H9 (cell line): ENCODE measurements around the gene WDR87. TPM values are rescaled to one million over a fixed set of nuclear protein-coding genes. Genes with fewer than 3 reads are reported as not detected.

Experiments
- DNase-seq: peaks from one replicate; pipeline ENCODE4 v3.0.0-alpha.2; 2017
- H2AFZ ChIP-seq: one replicate; pipeline ENCODE4 v1.6.1; 2013; ENCODE audit warnings: mild to moderate bottlenecking, low read length, control low read depth, moderate library complexity
- H2AK5ac ChIP-seq: 2 replicates; pipeline ENCODE4 v1.6.1; 2013; ENCODE audit warnings: low read length, control low read depth, mixed read lengths; ENCODE audit not compliant: insufficient read length
- H2BK120ac ChIP-seq: one replicate; pipeline ENCODE4 v1.6.1; 2013; ENCODE audit warnings: low read depth, mild to moderate bottlenecking, low read length, control low read depth, inconsistent platforms; ENCODE audit not compliant: poor library complexity, severe bottlenecking
- H2BK12ac ChIP-seq: 2 replicates; pipeline ENCODE4 v1.6.1; 2013; ENCODE audit warnings: low read length, control low read depth, mixed read lengths, low read depth; ENCODE audit not compliant: insufficient read length
- H2BK15ac ChIP-seq: 2 replicates; pipeline ENCODE4 v1.6.1; 2013; ENCODE audit warnings: low read depth, low read length, control low read depth
- H2BK20ac ChIP-seq: one replicate; pipeline ENCODE4 v1.6.1; 2013; ENCODE audit warnings: low read depth, mild to moderate bottlenecking, low read length, control low read depth, inconsistent platforms; ENCODE audit not compliant: poor library complexity, severe bottlenecking
- H2BK5ac ChIP-seq: 2 replicates; pipeline ENCODE4 v1.6.1; 2013; ENCODE audit warnings: low read length, control low read depth, mixed read lengths; ENCODE audit not compliant: insufficient read length
- H3K14ac ChIP-seq: 2 replicates; pipeline ENCODE4 v1.6.1; 2013; ENCODE audit warnings: low read length, control low read depth; ENCODE audit not compliant: insufficient read depth
- H3K18ac ChIP-seq: 2 replicates; pipeline ENCODE4 v1.6.1; 2013; ENCODE audit warnings: low read depth, mild to moderate bottlenecking, mixed read lengths, low read length, control low read depth; ENCODE audit not compliant: insufficient read length
- H3K23ac ChIP-seq: 2 replicates; pipeline ENCODE4 v1.6.1; 2013; ENCODE audit warnings: low read length, control low read depth, mixed read lengths, low read depth; ENCODE audit not compliant: insufficient read length
- H3K23me2 ChIP-seq: 2 replicates; pipeline ENCODE4 v1.6.1; 2013; ENCODE audit warnings: low read depth, mild to moderate bottlenecking, mixed read lengths, low read length, control low read depth; ENCODE audit not compliant: insufficient read length, poor library complexity, severe bottlenecking
- H3K27ac ChIP-seq: 2 replicates; pipeline ENCODE4 v1.5.1; 2013; ENCODE audit warnings: low read length, control low read depth, mixed read lengths, low read depth; ENCODE audit not compliant: insufficient read length
- H3K27me3 ChIP-seq: 2 replicates; pipeline ENCODE4 v1.6.1; 2013; ENCODE audit warnings: low read length, control low read depth, inconsistent platforms; ENCODE audit not compliant: insufficient read depth
- H3K4ac ChIP-seq: 2 replicates; pipeline ENCODE4 v1.6.1; 2013; ENCODE audit warnings: low read depth, mild to moderate bottlenecking, control low read depth, inconsistent platforms, low read length, moderate library complexity
- H3K4me1 ChIP-seq: 2 replicates; pipeline ENCODE4 v1.6.1; 2013; ENCODE audit warnings: low read length, control low read depth, inconsistent platforms; ENCODE audit not compliant: insufficient read depth
- H3K4me2 ChIP-seq: 2 replicates; pipeline ENCODE4 v1.6.1; 2013; ENCODE audit warnings: low read length, control low read depth, mixed read lengths; ENCODE audit not compliant: insufficient read length, insufficient read depth
- H3K56ac ChIP-seq: 2 replicates; pipeline ENCODE4 v1.6.1; 2013; ENCODE audit warnings: low read depth, mild to moderate bottlenecking, mixed read lengths, low read length, control low read depth; ENCODE audit not compliant: insufficient read length
- H3K79me1 ChIP-seq: 2 replicates; pipeline ENCODE4 v1.6.1; 2013; ENCODE audit warnings: low read depth, mild to moderate bottlenecking, moderate library complexity, low read length, control low read depth, inconsistent platforms; ENCODE audit not compliant: insufficient read depth, poor library complexity, severe bottlenecking
- H3K79me2 ChIP-seq: 2 replicates; pipeline ENCODE4 v1.6.1; 2013; ENCODE audit warnings: low read length, control low read depth, inconsistent platforms; ENCODE audit not compliant: insufficient read depth
- H3K9ac ChIP-seq: 2 replicates; pipeline ENCODE4 v1.6.1; 2013; ENCODE audit warnings: low read length, control low read depth, mixed read lengths; ENCODE audit not compliant: insufficient read length; ENCODE audit errors: extremely low read depth
- H3K9me3 ChIP-seq: one replicate; pipeline ENCODE4 v1.6.1; 2013; ENCODE audit warnings: low read depth, low read length, inconsistent platforms; ENCODE audit not compliant: control insufficient read depth
- H3T11ph ChIP-seq: one replicate; pipeline ENCODE4 v1.6.1; 2013; ENCODE audit warnings: mild to moderate bottlenecking, low read length, control low read depth, inconsistent platforms
- H4K20me1 ChIP-seq: one replicate; pipeline ENCODE4 v1.6.1; 2013; ENCODE audit not compliant: control insufficient read depth, insufficient read length, insufficient read depth
- H4K5ac ChIP-seq: 2 replicates; pipeline ENCODE4 v1.6.1; 2013; ENCODE audit warnings: low read depth, mild to moderate bottlenecking, mixed read lengths, low read length, control low read depth; ENCODE audit not compliant: insufficient read length
- H4K8ac ChIP-seq: replicated peaks from 2 replicates; pipeline ENCODE4 v1.6.1; 2013; ENCODE audit warnings: low read length, control low read depth, mixed read lengths, low read depth; ENCODE audit not compliant: insufficient read length
- H4K91ac ChIP-seq: 2 replicates; pipeline ENCODE4 v1.6.1; 2013; ENCODE audit warnings: low read depth, mild to moderate bottlenecking, moderate library complexity, mixed read lengths, low read length, control low read depth; ENCODE audit not compliant: insufficient read length
- H3K27ac Mint-ChIP-seq, 3 experiments: 2 replicates in 2 of 3; 3 replicates in 1 of 3; pipeline ENCODE4 v1.8.0; 2020 to 2021; ENCODE audit warnings: mixed read lengths in 3 of 3, mild to moderate bottlenecking in 1 of 3, moderate library complexity in 1 of 3
- H3K27me3 Mint-ChIP-seq: 2 replicates; pipeline ENCODE4 v1.8.0; 2021; ENCODE audit warnings: low read depth, mild to moderate bottlenecking, moderate library complexity, mixed read lengths
- H3K36me3 Mint-ChIP-seq, 3 experiments: 2 replicates in 2 of 3; 3 replicates in 1 of 3; pipeline ENCODE4 v1.8.0; 2020 to 2021; ENCODE audit warnings: low read depth in 3 of 3, mixed read lengths in 3 of 3; ENCODE audit not compliant: insufficient read depth in 1 of 3
- H3K4me1 Mint-ChIP-seq, 2 experiments: 2 replicates each; pipeline ENCODE4 v1.8.0; 2020; ENCODE audit warnings: mixed read lengths in 2 of 2
- H3K4me3 Mint-ChIP-seq, 2 experiments: 2 replicates in 1 of 2; 3 replicates in 1 of 2; pipeline ENCODE4 v1.8.0; 2020 to 2021; ENCODE audit warnings: mild to moderate bottlenecking in 2 of 2, mixed read lengths in 2 of 2, moderate library complexity in 1 of 2
- H3K9me3 Mint-ChIP-seq, 2 experiments: 2 replicates in 1 of 2; 3 replicates in 1 of 2; pipeline ENCODE4 v1.8.0; 2020; ENCODE audit warnings: mild to moderate bottlenecking in 2 of 2, mixed read lengths in 2 of 2, moderate library complexity in 1 of 2
- WGBS: extraction: QIAGEN DNeasy Blood & Tissue Kit; methylation state at CpG from one replicate; pipeline ENCODE4 v1.1.7; 2013; ENCODE audit warnings: missing lambda C conversion rate, low lambda C conversion rate, mixed read lengths; ENCODE audit not compliant: insufficient read length; ENCODE audit errors: extremely low coverage; 5-methylcytosine and 5-hydroxymethylcytosine counted together
- long read RNA-seq: library from polyadenylated mRNA; unstranded; transcript quantifications from one replicate; pipeline ENCODE4 v2.0.0, GENCODE V29; 2020
- total RNA-seq: library from RNA; stranded (reverse); gene quantifications from 2 replicates; pipeline ENCODE4 v1.2.1, GENCODE V29; 2021
- TF ChIP-seq, protein P1 (sequence below): fragments of 200-600 bp; sonication (generic); conservative IDR thresholded peaks from 3 replicates; pipeline ENCODE4 v1.8.0; 2021; ENCODE audit warnings: antibody characterized with exemption, mild to moderate bottlenecking

WDR87 gene
- not detected in 2 replicates for total RNA-seq
- long read RNA-seq: 0 reads

DNA sequence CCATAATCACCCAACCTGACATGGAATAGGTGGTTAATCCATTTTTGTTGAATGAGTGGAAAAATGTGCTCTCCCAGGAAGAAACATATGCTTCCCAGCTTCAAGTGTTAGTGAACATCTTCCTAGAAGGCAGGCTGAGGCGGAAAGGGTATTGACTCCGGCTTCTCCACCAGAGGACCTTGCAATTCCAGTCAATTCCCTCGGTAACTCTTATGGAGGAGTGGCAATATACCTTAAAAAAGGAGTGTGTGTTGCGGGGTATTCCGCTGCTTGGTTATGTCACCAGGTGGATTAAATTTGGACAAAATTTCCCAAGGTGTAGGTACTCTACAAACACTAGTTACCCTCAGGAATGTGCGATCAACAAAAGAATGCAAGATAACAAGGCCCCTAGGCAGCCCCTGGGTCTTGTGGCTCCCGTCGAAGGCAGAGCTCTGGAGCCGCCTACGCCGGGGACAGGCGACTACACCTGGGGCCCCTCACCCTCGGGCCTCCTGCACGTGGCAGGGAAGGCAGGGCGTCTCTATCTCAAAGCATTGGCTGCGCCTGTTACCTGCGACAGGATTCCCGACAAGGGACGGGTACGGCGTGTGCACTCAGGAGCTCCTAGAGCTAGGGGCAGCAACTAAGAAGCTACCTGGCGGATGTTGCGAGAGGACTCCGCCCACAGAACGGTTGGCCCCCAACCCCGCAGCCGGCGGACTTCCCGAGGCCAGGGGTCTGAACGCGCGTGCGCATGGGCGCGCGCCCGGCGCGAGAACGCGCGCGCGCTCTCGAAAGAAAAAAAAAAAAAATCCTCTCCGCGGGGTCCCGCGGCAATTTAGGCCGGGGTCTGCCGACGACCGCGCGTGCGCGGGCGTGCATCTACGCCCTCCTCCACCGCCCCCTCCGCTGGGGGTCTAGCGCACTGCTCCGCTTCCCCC, at the start of gene WDR87:
WDR87 (minus strand) TSS at position 649 of the 923 bp plus-strand sequence. CDS start 8,355 bp downstream, outside the sequence.
- Mint-ChIP-seq H3K4me3 (peak within 1 kb of the TSS; percentile 87 to 93), H3K4me1 (peaks cover 33 to 35% of the 10 kb centered on the region in 2 experiments), H3K36me3 (peaks cover 0 to 3% (median 2%) of the 10 kb centered on the region in 3 experiments; a peak in 4 of 7 replicates), H3K27ac (peak within 1 kb of the TSS; percentile 96 to 99 (median 97)), H3K27me3 (no peaks in the 10 kb centered on the region), H3K9me3 (no peaks in the 10 kb centered on the region; a peak in 1 of 5 replicates)
- H4K5ac ChIP-seq: no peak within 1 kb of the TSS
- peaks cover 13% of the 10 kb centered on the region; the same call in 1 of the 2 replicates for H3K4me1 ChIP-seq
- H4K8ac ChIP-seq: no peak within 1 kb of the TSS
- no peak within 1 kb of the TSS for H3K23ac ChIP-seq
- no peak within 1 kb of the TSS for H2BK12ac ChIP-seq
- no peak within 1 kb of the TSS for H2BK5ac ChIP-seq
- H2AK5ac ChIP-seq: no peak within 1 kb of the TSS
- H3K18ac ChIP-seq: peak within 1 kb of the TSS; percentile 12
- H2BK120ac ChIP-seq: no peak within 1 kb of the TSS
- H3K27me3 ChIP-seq: no peaks in the 10 kb centered on the region
- no peak within 1 kb of the TSS for H2BK15ac ChIP-seq
- H2BK20ac ChIP-seq: no peak within 1 kb of the TSS
- H3K27ac ChIP-seq: peak within 1 kb of the TSS; percentile 32
- H3K4me2 ChIP-seq: peak within 1 kb of the TSS; percentile 93
- H3K79me2 ChIP-seq: peaks cover 10% of the 10 kb centered on the region; the same call in 1 of the 2 replicates
- H3K79me1 ChIP-seq: no peaks in the 10 kb centered on the region
- no peak within 1 kb of the TSS for H4K91ac ChIP-seq
- H4K20me1 ChIP-seq: no peaks in the 10 kb centered on the region
- H3K4ac ChIP-seq: no peak within 1 kb of the TSS
- no peaks in the 10 kb centered on the region for H3K9me3 ChIP-seq
- H3K14ac ChIP-seq: peak within 1 kb of the TSS; percentile 81
- TF ChIP-seq, protein P1, sequence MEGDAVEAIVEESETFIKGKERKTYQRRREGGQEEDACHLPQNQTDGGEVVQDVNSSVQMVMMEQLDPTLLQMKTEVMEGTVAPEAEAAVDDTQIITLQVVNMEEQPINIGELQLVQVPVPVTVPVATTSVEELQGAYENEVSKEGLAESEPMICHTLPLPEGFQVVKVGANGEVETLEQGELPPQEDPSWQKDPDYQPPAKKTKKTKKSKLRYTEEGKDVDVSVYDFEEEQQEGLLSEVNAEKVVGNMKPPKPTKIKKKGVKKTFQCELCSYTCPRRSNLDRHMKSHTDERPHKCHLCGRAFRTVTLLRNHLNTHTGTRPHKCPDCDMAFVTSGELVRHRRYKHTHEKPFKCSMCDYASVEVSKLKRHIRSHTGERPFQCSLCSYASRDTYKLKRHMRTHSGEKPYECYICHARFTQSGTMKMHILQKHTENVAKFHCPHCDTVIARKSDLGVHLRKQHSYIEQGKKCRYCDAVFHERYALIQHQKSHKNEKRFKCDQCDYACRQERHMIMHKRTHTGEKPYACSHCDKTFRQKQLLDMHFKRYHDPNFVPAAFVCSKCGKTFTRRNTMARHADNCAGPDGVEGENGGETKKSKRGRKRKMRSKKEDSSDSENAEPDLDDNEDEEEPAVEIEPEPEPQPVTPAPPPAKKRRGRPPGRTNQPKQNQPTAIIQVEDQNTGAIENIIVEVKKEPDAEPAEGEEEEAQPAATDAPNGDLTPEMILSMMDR: peak; percentile 29; the same call in 2 of the 3 replicates
- H3K23me2 ChIP-seq: peaks cover 10% of the 10 kb centered on the region
- peak within 1 kb of the TSS; percentile 62 for H3K9ac ChIP-seq
- peak; percentile 95 for DNase-seq
- no peak within 1 kb of the TSS for H3K56ac ChIP-seq
- H3T11ph ChIP-seq: no peak within 1 kb of the TSS
- WGBS: no CpG with 5 or more reads among the region's 63 CpGs
- H2AFZ ChIP-seq: no peak within 1 kb of the TSS
